Measurements from ENCODE around the gene COPG1. TPM values are rescaled to one million over a fixed set of nuclear protein-coding genes. Genes with fewer than 3 reads are reported as not detected.

The COPG1 gene
- total and polyA plus RNA-seq, 2 donors from 2014 or later = 107 to 173 TPM

DNA sequence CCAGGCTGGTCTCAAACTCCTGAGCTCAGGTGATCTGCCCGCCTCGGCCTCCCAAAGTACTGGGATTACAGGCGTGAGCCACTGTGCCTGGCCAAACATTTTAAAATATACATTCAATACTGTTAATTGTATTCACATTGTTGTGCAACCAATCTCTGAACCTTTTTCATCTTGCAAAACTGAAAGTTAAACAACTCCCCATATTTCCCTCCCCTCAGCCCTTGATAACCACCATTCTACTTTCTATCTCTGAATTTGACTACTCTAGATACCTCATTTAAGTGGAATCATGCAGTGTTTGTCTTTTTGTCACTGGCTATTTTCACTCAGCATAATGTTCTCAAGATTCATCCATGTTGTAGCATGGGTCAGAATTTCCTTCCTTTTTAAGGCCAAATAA lies 59.2 kb downstream of the COPG1 start:
- H3K27me3 ChIP-seq (ENCODE audit: control insufficient read depth, insufficient read depth, low read length) = no peaks in the 10 kb centered on the region
- no peak overlapping the region for H3K9ac ChIP-seq (ENCODE audit: low read length in 3 of 3)
- FAIRE-seq = no peak
- H3K27ac ChIP-seq (ENCODE audit: low read depth in 2 of 2, low read length in 2 of 2) = no peak overlapping the region
- TF ChIP-seq, protein P1, sequence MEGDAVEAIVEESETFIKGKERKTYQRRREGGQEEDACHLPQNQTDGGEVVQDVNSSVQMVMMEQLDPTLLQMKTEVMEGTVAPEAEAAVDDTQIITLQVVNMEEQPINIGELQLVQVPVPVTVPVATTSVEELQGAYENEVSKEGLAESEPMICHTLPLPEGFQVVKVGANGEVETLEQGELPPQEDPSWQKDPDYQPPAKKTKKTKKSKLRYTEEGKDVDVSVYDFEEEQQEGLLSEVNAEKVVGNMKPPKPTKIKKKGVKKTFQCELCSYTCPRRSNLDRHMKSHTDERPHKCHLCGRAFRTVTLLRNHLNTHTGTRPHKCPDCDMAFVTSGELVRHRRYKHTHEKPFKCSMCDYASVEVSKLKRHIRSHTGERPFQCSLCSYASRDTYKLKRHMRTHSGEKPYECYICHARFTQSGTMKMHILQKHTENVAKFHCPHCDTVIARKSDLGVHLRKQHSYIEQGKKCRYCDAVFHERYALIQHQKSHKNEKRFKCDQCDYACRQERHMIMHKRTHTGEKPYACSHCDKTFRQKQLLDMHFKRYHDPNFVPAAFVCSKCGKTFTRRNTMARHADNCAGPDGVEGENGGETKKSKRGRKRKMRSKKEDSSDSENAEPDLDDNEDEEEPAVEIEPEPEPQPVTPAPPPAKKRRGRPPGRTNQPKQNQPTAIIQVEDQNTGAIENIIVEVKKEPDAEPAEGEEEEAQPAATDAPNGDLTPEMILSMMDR (IDR thresholded peaks at IDR 0.05; ENCODE audit: borderline replicate concordance, extremely low read depth, insufficient read depth) = no peak
- intact Hi-C loops (cut with DNase I) = no loop called here
- no peaks in the 10 kb centered on the region for H3K4me1 ChIP-seq (ENCODE audit: control insufficient read depth in 2 of 3, insufficient read depth in 2 of 3, low read depth in 1 of 3, low read length in 3 of 3)
- DNase-seq = no peak
- H3K9me3 ChIP-seq (ENCODE audit: control insufficient read depth in 2 of 3, insufficient read depth in 1 of 3, low read length in 3 of 3) = no peaks in the 10 kb centered on the region
- no peak overlapping the region for H3K4me3 ChIP-seq (ENCODE audit: low read length in 3 of 3)
- H3K36me3 ChIP-seq (ENCODE audit: control insufficient read depth in 2 of 3, insufficient read depth in 3 of 3, low read length in 3 of 3) = peaks cover 0 to 7% (median 0%) of the 10 kb centered on the region in 3 donors

DNA sequence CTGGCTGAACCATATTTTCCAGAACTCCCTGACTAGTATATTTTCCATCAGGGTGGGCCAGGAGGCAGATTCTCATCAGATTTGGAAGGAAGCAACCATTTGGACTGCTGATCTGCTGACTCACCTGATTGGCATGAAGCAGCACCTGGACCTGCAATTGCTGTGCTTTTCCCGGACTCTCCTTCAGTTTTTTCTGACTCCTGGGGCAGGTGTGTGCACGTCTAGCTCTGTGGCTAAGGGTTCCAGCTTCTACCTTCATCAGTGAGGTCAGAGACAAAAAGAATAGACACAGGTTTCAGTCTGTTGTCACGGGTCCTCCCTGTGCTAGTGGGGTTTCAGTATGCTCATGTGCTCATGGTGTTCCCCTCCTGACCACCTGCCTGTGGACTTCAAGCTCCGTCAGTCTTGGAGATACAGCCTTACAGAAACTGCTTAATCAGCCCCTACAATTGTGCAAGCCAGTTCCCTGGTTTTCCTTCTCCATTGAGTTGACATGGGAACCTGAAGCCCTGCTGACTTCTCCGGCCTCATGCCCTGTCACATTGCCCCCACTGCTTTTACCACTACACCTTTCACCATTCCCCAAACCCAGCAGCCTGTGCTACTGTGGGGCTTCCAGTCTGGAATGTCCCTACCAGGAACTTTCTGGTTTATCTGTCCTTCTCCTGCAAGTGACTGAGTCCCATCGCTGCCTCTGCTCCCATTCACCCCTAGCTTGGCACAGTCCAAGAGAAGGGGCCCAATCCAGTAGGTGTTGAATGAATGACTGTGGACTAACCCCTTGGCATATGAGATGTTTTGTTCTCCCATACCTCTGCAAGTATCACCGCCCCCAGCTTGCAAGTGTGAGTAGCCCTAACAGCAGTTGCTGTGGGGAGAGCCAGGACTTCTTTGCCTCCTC lies 61.0 kb downstream of the COPG1 start:
- Histone ChIP-seq H3K4me3 (ENCODE audit: low read length in 3 of 3) (no peak overlapping the region), H3K27ac (ENCODE audit: low read depth in 2 of 2, low read length in 2 of 2) (no peak overlapping the region), H3K9ac (ENCODE audit: low read length in 3 of 3) (no peak overlapping the region), H3K4me1 (ENCODE audit: control insufficient read depth in 2 of 3, insufficient read depth in 2 of 3, low read depth in 1 of 3, low read length in 3 of 3) (peaks cover 0 to 5% (median 0%) of the 10 kb centered on the region in 3 donors), H3K27me3 (ENCODE audit: control insufficient read depth, insufficient read depth, low read length) (no peaks in the 10 kb centered on the region), H3K9me3 (ENCODE audit: control insufficient read depth in 2 of 3, insufficient read depth in 1 of 3, low read length in 3 of 3) (no peaks in the 10 kb centered on the region), H3K36me3 (ENCODE audit: control insufficient read depth in 2 of 3, insufficient read depth in 3 of 3, low read length in 3 of 3) (no peaks in the 10 kb centered on the region)
- TF ChIP-seq, protein P1 (IDR thresholded peaks at IDR 0.05; ENCODE audit: borderline replicate concordance, extremely low read depth, insufficient read depth) = no peak
- intact Hi-C loops (cut with DNase I) = no loop called here
- FAIRE-seq (no peak), DNase-seq (peak in 1 of 5 donors; percentile 2)

DNA sequence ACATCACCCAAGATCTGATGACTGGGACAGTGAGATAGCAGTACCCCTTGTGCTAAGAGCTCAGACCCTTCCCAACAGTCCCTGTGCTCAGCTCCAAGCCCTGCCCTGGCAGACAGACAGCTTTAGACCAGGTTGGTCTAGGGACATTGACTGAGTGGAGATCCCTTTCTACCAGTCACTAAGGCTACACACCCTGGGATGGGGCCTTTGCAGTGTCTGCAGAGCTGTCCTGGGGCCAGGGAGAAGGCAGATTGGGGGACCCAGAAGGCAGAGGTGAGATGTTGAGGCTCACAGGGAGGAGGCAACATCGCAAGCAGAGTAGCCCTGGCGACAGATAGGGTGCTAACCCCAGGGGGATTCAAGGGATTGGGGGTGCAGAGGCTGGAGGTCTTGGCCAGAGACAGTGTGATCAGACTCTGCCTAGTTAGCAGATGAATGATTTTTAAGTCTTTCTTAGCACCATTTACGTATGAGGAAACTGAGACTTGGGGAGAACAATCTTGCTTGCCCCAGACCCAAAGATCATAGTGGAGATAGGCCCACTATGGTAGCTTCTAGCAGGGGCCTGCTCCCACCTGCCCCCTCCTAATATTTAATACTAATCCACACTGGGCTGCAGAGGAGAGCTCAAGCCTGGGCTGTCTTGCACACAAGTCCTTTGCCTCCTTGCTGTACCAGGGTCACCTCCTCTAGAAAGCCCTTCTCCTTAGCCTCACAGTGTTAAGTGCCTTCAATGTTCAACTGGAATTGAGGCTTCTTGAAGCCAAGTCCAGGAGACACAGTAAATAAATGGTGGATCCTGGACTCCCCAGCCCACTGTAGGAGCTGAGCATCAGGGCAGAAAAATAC lies 61.9 kb downstream of the COPG1 start:
- no peaks in the 10 kb centered on the region for H3K36me3 ChIP-seq (ENCODE audit: control insufficient read depth in 2 of 3, insufficient read depth in 3 of 3, low read length in 3 of 3)
- intact Hi-C loops (cut with DNase I) = no loop called here
- FAIRE-seq = no peak
- no peak for DNase-seq
- TF ChIP-seq, protein P1 (IDR thresholded peaks at IDR 0.05; ENCODE audit: borderline replicate concordance, extremely low read depth, insufficient read depth) = no peak
- H3K4me1 ChIP-seq (ENCODE audit: control insufficient read depth in 2 of 3, insufficient read depth in 2 of 3, low read depth in 1 of 3, low read length in 3 of 3) = peaks cover 0 to 5% (median 0%) of the 10 kb centered on the region in 3 donors
- no peak overlapping the region for H3K9ac ChIP-seq (ENCODE audit: low read length in 3 of 3)
- H3K9me3 ChIP-seq (ENCODE audit: control insufficient read depth in 2 of 3, insufficient read depth in 1 of 3, low read length in 3 of 3) = no peaks in the 10 kb centered on the region
- H3K27ac ChIP-seq (ENCODE audit: low read depth in 2 of 2, low read length in 2 of 2) = no peak overlapping the region
- no peaks in the 10 kb centered on the region for H3K27me3 ChIP-seq (ENCODE audit: control insufficient read depth, insufficient read depth, low read length)
- H3K4me3 ChIP-seq (ENCODE audit: low read length in 3 of 3) = no peak overlapping the region
